Neutrophil (primary cell): Measurements from ENCODE around the gene ADCY5.

ENCODE experiments used
- H3K27ac ChIP-seq: fragments of 200-600 bp; sonication (generic); 2 replicates; pipeline ENCODE4 v1.5.1; 2016; ENCODE audit warnings: mild to moderate bottlenecking, moderate library complexity
- H3K27me3 ChIP-seq: fragments of 200-600 bp; sonication (generic); 2 replicates; pipeline ENCODE4 v1.6.0; 2016; ENCODE audit warnings: mild to moderate bottlenecking
- H3K36me3 ChIP-seq: fragments of 200-600 bp; sonication (generic); 2 replicates; pipeline ENCODE4 v1.5.1; 2017
- H3K4me1 ChIP-seq, 2 experiments: fragments of 200-600 bp in 1 of 2; sonication (generic) in 1 of 2; 1 replicate in 1 of 2; 2 replicates in 1 of 2; pipeline versions ENCODE4 v1.5.1 to v1.6.1; 2013 to 2016; ENCODE audit warnings: low read depth in 1 of 2, low read length in 1 of 2, mild to moderate bottlenecking in 1 of 2, moderate library complexity in 1 of 2; ENCODE audit not compliant: control insufficient read depth in 1 of 2, insufficient read depth in 1 of 2
- H3K4me3 ChIP-seq, 2 experiments: fragments of 200-600 bp in 1 of 2; sonication (generic) in 1 of 2; 1 replicate in 1 of 2; 2 replicates in 1 of 2; pipeline ENCODE4 v1.5.1; 2013 to 2016; ENCODE audit warnings: low read depth in 1 of 2, low read length in 1 of 2, mild to moderate bottlenecking in 1 of 2, moderate library complexity in 1 of 2
- H3K9me3 ChIP-seq: fragments of 200-600 bp; sonication (generic); 2 replicates; pipeline ENCODE4 v1.5.1; 2016
- TF ChIP-seq, protein P1 (sequence below): fragments of 200-600 bp; sonication (generic); IDR thresholded peaks from 2 replicates; pipeline ENCODE4 v1.5.1; 2016; ENCODE audit warnings: antibody characterized with exemption

ADCY5 gene

DNA sequence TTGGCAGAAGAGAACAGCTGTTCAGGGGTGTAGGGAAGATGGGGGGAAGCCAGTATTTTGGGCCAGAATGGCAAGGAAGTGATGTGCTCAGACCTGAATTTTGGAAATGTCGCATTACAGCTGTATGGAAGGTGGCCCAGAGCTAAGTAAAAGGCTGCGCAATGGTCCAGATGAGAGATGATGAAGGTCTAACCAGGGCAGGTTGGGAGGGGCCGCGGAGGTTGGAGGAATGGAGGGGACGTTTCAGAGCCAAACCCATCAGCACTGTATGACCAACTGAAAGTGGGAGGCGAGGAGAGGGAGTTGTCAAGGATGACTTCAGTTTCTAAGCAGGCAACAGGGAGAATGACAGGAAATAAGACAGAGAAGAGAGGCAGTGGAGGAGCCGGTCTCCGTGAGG lies 60.8 kb downstream of the ADCY5 start:
- H3K9me3 ChIP-seq = no peaks in the 10 kb centered on the region
- no peaks in the 10 kb centered on the region for H3K4me1 ChIP-seq
- TF ChIP-seq, protein P1, sequence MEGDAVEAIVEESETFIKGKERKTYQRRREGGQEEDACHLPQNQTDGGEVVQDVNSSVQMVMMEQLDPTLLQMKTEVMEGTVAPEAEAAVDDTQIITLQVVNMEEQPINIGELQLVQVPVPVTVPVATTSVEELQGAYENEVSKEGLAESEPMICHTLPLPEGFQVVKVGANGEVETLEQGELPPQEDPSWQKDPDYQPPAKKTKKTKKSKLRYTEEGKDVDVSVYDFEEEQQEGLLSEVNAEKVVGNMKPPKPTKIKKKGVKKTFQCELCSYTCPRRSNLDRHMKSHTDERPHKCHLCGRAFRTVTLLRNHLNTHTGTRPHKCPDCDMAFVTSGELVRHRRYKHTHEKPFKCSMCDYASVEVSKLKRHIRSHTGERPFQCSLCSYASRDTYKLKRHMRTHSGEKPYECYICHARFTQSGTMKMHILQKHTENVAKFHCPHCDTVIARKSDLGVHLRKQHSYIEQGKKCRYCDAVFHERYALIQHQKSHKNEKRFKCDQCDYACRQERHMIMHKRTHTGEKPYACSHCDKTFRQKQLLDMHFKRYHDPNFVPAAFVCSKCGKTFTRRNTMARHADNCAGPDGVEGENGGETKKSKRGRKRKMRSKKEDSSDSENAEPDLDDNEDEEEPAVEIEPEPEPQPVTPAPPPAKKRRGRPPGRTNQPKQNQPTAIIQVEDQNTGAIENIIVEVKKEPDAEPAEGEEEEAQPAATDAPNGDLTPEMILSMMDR = no peak
- H3K27ac ChIP-seq = no peak overlapping the region
- H3K36me3 ChIP-seq = no peaks in the 10 kb centered on the region
- peaks cover 4% of the 10 kb centered on the region for H3K27me3 ChIP-seq
- no peak overlapping the region for H3K4me3 ChIP-seq

DNA sequence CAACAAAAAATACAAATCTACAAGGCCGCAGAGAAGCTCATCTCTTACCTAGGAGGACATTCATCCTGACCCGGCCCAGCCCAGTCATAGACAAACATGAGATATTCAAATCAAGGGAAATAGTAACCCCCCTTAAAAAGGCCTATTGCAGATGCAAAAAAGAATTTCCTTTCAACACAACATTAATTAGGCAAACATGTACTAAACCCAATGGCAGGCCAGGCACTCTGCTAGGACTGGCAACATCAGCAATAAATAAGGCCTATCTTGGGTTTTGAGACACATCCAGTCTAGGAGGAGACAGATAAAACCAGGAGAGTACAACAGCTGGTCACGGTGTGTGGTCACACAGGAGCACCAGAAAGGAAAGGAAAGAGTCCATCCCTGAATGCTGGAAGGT lies 61.4 kb downstream of the ADCY5 start:
- no peaks in the 10 kb centered on the region for H3K4me1 ChIP-seq
- peaks cover 4% of the 10 kb centered on the region for H3K27me3 ChIP-seq
- no peak overlapping the region for H3K4me3 ChIP-seq
- no peaks in the 10 kb centered on the region for H3K36me3 ChIP-seq
- H3K27ac ChIP-seq = no peak overlapping the region
- no peaks in the 10 kb centered on the region for H3K9me3 ChIP-seq
- TF ChIP-seq, protein P1 = no peak

DNA sequence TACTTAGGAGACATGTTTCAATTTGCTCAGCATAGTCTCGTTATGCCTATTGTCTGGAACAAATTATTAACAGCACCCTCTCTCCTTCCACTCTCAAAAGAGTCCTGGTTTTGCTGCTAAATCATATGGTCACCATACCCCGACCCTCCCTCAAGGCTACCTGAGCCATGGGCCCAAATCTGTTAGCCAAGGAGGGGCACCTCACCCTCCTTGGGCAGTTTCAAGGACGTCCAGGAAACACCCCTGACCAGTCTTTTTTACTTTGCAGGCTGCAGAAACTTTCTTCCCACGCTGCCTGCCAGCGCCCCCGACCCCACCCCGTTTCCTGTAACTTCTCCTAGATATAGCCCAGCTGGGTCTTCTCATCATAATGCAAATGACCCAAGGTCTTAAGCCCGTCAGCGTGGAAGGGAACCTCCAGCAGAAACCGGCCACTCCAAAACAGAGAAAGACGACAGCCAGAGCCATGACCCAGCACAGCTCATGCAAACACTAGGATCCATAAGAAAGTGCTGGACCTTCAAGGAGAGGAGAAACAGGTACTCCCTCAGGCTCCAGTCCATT lies 62.3 kb downstream of the ADCY5 start:
- H3K4me1 ChIP-seq = no peaks in the 10 kb centered on the region
- H3K9me3 ChIP-seq = no peaks in the 10 kb centered on the region
- H3K36me3 ChIP-seq = no peaks in the 10 kb centered on the region
- TF ChIP-seq, protein P1 = no peak
- H3K27me3 ChIP-seq = peaks cover 4% of the 10 kb centered on the region
- no peak overlapping the region for H3K4me3 ChIP-seq
- no peak overlapping the region for H3K27ac ChIP-seq

DNA sequence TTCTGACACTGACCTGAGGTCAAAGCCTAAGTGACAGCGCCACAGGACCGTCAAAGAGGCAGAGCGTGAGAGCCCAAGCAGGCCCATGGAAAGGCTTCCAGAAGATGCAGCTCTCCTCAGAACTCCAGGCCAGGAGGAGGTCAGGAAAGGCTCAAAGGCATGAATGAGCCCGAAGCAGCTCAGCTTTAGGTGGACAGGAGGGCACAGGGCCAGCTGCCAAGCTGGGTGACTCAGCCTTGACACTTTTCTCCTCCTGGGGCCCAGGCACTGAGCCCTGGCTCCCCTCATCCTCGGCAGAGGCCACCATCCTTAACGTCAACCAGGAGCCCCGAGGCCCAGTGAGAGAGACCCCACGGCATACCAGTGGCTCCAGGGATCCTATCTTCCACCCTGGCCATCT lies 62.9 kb downstream of the ADCY5 start:
- H3K4me3 ChIP-seq = no peak overlapping the region
- H3K4me1 ChIP-seq = no peaks in the 10 kb centered on the region
- H3K9me3 ChIP-seq = no peaks in the 10 kb centered on the region
- H3K36me3 ChIP-seq = no peaks in the 10 kb centered on the region
- H3K27me3 ChIP-seq = peaks cover 4% of the 10 kb centered on the region
- TF ChIP-seq, protein P1 = no peak
- H3K27ac ChIP-seq = no peak overlapping the region

DNA sequence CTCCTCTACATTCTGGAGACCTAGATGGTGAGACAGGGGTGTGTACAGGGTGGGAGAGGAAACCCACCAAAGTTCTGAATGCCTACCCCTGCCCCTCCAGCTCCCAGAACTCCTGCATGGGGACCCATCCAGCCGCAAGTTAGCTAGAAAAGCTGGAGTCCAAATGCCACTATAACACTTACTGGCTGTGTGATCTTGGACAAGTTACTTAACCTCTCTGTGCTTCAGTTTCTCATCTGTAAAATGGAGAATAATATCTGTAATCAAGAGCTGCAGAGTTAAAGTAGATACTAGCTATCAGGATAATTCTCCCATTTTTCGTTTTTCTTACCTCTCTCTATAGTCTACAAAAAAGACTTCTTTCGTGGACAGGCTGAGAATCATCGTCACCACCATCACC lies 63.4 kb downstream of the ADCY5 start:
- TF ChIP-seq, protein P1 = no peak
- Histone ChIP-seq H3K27me3 (peaks cover 4% of the 10 kb centered on the region), H3K4me1 (no peaks in the 10 kb centered on the region), H3K9me3 (no peaks in the 10 kb centered on the region), H3K27ac (no peak overlapping the region), H3K4me3 (no peak overlapping the region), H3K36me3 (no peaks in the 10 kb centered on the region)

GRCh38 chr3:123385001-123385401 lies 63.9 kb downstream of the ADCY5 start:
- no peaks in the 10 kb centered on the region for H3K36me3 ChIP-seq
- H3K27ac ChIP-seq = no peak overlapping the region
- no peaks in the 10 kb centered on the region for H3K9me3 ChIP-seq
- H3K27me3 ChIP-seq = peaks cover 4% of the 10 kb centered on the region
- H3K4me3 ChIP-seq = no peak overlapping the region
- H3K4me1 ChIP-seq = no peaks in the 10 kb centered on the region
- TF ChIP-seq, protein P1 = no peak
